Ovary (tissue), 3 donors: ENCODE data around the gene ASPN.

Experiments used
- POLR2A ChIP-seq: fragments of 450-650 bp; IDR thresholded peaks from one replicate; pipeline ENCODE4 v1.6.1; 2017; ENCODE audit warnings: antibody characterized with exemption, mild to moderate bottlenecking, moderate library complexity
- TF ChIP-seq, protein P1 (sequence below), 3 donors: fragments of 450-650 bp in 2 of 3; fragments of 200-600 bp in 1 of 3; IDR thresholded peaks; one replicate each; pipeline versions ENCODE4 v1.5.1 to v1.8.0; 2016 to 2022; ENCODE audit warnings: antibody characterized with exemption in 3 of 3, mild to moderate bottlenecking in 1 of 3
- donor health status: DM: no; HTN: no; CAD: no.

DNA sequence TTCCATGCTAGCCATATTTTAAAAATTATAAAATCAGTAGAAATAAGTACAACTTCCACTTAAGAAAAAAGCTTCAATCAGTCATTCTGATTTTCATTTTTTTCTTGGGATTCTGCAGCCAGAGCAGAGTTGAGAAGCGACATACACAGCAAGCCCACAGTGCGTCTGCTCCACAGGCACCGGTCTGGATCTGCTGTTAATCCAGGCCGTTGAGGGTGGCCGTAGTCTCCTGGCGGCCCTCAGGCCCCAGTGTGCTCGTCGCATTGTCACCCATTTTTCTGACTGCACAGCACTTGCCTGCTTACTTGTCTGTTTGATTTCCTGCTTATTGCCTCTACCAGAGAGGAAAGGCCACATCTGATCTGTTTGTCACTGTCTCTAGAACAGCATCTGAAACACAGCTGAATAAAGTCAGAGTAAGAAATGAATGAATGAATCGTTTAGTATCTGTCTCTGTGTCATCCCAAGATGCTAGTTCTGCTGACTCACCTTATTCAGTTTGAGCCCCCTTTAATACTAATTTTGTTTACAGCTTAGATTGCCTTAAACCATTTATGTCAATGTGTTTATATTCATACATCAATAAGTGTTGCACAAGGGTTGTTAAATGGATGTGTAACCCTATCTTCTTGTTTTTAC lies 11.6 kb upstream of the ASPN start:
- TF ChIP-seq, protein P1, sequence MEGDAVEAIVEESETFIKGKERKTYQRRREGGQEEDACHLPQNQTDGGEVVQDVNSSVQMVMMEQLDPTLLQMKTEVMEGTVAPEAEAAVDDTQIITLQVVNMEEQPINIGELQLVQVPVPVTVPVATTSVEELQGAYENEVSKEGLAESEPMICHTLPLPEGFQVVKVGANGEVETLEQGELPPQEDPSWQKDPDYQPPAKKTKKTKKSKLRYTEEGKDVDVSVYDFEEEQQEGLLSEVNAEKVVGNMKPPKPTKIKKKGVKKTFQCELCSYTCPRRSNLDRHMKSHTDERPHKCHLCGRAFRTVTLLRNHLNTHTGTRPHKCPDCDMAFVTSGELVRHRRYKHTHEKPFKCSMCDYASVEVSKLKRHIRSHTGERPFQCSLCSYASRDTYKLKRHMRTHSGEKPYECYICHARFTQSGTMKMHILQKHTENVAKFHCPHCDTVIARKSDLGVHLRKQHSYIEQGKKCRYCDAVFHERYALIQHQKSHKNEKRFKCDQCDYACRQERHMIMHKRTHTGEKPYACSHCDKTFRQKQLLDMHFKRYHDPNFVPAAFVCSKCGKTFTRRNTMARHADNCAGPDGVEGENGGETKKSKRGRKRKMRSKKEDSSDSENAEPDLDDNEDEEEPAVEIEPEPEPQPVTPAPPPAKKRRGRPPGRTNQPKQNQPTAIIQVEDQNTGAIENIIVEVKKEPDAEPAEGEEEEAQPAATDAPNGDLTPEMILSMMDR (IDR thresholded peaks at IDR 0.05) = no peak
- TF ChIP-seq POLR2A = no peak
